ENCODE results near the gene CCL26. TPM values are rescaled to one million over a fixed set of nuclear protein-coding genes. Genes with fewer than 3 reads are reported as not detected.

Gene CCL26
- total and polyA plus RNA-seq, 10 of the 15 experiments (the other 5 are each of a cell fraction or from before 2014, with no cell fraction given) = not detected

DNA sequence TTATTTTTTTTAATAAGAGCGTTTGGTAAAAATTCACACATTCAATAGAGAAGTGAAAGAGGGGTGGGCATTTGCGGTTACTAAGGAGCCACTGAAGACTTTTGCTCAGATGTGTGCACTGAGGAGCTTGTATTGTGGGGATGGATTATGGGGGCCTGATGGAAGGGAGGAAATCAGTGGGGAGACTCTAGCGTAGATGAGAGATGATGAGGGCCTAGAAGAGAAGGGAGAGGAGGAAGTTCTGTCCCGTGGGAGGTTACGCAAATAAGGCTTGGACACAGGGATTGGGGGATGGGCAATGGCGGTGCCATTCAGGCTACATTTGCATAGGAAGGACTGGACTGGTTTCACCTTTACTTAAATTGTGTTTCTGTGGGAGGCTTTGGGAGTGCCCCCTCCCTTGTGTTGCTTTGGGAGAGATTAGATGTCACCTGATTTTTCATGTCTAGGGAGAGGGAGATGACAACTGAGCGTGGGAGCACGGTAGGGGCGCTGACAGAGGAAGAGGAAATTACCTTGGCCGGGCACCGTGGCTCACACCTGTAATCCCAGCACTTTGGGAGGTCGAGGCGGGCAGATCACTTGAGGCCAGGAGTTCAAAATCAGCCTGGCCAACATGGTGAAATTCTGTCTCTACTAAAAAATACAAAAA lies 31.0 kb downstream of the CCL26 start (continued):
- TF ChIP-seq, protein P1, sequence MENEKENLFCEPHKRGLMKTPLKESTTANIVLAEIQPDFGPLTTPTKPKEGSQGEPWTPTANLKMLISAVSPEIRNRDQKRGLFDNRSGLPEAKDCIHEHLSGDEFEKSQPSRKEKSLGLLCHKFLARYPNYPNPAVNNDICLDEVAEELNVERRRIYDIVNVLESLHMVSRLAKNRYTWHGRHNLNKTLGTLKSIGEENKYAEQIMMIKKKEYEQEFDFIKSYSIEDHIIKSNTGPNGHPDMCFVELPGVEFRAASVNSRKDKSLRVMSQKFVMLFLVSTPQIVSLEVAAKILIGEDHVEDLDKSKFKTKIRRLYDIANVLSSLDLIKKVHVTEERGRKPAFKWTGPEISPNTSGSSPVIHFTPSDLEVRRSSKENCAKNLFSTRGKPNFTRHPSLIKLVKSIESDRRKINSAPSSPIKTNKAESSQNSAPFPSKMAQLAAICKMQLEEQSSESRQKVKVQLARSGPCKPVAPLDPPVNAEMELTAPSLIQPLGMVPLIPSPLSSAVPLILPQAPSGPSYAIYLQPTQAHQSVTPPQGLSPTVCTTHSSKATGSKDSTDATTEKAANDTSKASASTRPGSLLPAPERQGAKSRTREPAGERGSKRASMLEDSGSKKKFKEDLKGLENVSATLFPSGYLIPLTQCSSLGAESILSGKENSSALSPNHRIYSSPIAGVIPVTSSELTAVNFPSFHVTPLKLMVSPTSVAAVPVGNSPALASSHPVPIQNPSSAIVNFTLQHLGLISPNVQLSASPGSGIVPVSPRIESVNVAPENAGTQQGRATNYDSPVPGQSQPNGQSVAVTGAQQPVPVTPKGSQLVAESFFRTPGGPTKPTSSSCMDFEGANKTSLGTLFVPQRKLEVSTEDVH (IDR thresholded peaks at IDR 0.05; ENCODE audit: low read depth, partially characterized antibody) = no peak
- TF ChIP-seq CREB1 (IDR thresholded peaks at IDR 0.05; ENCODE audit: low read depth) = peak; percentile 39
- TF ChIP-seq, protein P2, sequence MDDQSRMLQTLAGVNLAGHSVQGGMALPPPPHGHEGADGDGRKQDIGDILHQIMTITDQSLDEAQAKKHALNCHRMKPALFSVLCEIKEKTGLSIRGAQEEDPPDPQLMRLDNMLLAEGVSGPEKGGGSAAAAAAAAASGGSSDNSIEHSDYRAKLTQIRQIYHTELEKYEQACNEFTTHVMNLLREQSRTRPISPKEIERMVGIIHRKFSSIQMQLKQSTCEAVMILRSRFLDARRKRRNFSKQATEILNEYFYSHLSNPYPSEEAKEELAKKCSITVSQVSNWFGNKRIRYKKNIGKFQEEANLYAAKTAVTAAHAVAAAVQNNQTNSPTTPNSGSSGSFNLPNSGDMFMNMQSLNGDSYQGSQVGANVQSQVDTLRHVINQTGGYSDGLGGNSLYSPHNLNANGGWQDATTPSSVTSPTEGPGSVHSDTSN (IDR thresholded peaks at IDR 0.05; ENCODE audit: insufficient replicate concordance, low read depth, low read length) = no peak
- no peak for TF ChIP-seq ZBTB4 (CRISPR knock-in tag; IDR thresholded peaks at IDR 0.05)
- peak; percentile 80 for TF ChIP-seq RELB (IDR thresholded peaks at IDR 0.05; ENCODE audit: low read depth)
- TF ChIP-seq BRCA1 (IDR thresholded peaks at IDR 0.05; ENCODE audit: low read depth, low read length) = no peak
- peak; percentile 78 for TF ChIP-seq ZNF384 (IDR thresholded peaks at IDR 0.05; ENCODE audit: borderline replicate concordance, low read depth, low read length)
- no peak for TF ChIP-seq RBBP5 (conservative IDR thresholded peaks at IDR 0.05)
- TF ChIP-seq PAX5 (IDR thresholded peaks at IDR 0.05; ENCODE audit: borderline replicate concordance, low read depth, low read length) = 0 out of 2 replicates have a peak, but pooled peaks have one; percentile 37
- TF ChIP-seq ZNF274 (IDR thresholded peaks at IDR 0.05; ENCODE audit: insufficient read depth, insufficient read length) = no peak
- no peak for TF ChIP-seq STAT3 (IDR thresholded peaks at IDR 0.05; ENCODE audit: low read depth, low read length)
- no peak for TF ChIP-seq ZBTB33 (IDR thresholded peaks at IDR 0.05)
- no peak for TF ChIP-seq STAT1 (conservative IDR thresholded peaks at IDR 0.05)
- TF ChIP-seq, protein P3, sequence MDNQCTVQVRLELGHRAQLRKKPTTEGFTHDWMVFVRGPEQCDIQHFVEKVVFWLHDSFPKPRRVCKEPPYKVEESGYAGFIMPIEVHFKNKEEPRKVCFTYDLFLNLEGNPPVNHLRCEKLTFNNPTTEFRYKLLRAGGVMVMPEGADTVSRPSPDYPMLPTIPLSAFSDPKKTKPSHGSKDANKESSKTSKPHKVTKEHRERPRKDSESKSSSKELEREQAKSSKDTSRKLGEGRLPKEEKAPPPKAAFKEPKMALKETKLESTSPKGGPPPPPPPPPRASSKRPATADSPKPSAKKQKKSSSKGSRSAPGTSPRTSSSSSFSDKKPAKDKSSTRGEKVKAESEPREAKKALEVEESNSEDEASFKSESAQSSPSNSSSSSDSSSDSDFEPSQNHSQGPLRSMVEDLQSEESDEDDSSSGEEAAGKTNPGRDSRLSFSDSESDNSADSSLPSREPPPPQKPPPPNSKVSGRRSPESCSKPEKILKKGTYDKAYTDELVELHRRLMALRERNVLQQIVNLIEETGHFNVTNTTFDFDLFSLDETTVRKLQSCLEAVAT (IDR thresholded peaks at IDR 0.05) = no peak
- TF ChIP-seq MYC (IDR thresholded peaks at IDR 0.05; ENCODE audit: insufficient read depth, insufficient read length, insufficient replicate concordance, low read length, severe bottlenecking) = no peak

Measured in GM12878 (cell line).